AG10803 (cell line): ENCODE data around the gene CHAF1A.

Source experiments
- DNase-seq: peaks from one replicate; pipeline ENCODE4 v3.0.0; 2010; ENCODE audit warnings: low read depth
- H3K4me3 ChIP-seq: 2 replicates; pipeline ENCODE4 v1.5.1; 2011; ENCODE audit warnings: mild to moderate bottlenecking, low read length, control low read depth
- CTCF ChIP-seq: conservative IDR thresholded peaks from 2 replicates; pipeline ENCODE4 v1.5.1; 2011; ENCODE audit warnings: mild to moderate bottlenecking, low read length, control low read depth, inconsistent platforms

The CHAF1A gene

DNA sequence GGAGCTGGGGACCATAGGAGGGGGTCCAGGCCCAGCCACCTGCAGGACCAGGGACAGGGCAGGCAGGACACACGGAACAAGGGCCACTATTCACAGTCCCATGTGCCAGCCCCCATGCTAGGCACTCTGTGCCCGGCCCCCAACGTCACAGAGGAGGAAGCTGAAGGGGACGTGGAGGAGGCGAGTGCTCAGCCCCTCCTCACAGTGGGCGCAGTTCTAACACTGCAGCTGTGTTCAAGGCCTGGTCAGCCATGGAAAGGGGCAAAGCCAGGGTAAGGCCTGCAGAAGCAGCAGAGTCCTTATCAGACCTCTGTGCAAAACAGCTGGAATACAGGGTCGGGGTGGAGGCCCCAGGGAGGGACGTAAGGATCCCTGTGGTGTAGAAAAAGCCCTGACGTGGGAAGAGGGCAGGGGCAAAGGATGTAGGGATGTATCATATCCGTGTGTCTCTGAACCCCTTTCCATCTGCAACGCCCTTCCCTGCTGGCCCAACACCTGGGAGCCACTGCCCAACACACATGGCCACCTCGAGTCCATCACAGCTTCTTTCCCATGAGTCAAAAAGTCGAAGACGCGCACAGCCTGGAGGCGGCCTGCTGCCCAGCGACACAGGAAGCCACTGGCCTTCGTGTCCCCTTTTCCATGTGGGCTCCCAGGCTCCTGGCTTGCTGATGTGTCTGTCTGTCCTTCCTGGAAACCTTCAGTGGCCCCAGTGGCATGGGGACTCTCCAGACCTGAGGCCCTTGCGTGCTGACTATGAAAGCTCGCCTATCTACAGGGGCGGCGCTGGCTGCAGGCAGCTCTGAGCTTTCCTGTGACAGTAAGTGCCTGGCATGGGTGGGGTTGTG lies 30.1 kb upstream of the CHAF1A start:
- no peak for DNase-seq
- H3K4me3 ChIP-seq = no peak overlapping the region
- no peak for TF ChIP-seq CTCF

DNA sequence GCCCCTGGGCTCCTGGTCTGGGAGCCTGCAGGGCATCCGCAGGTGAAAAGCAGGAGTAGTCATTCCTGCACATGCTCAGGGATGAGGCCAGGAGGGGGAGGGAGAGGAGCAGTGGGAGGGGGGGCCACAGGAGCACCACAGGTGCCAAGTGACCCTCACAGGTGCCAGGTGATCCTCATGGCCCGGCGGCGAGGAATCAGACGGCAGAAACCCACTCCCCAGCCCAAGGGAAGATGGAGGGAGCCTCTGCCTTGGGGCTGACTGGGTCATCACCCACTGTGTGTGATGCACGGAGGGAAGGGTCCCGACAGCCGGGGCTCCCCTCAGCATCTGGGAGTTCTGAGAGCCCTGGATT lies 29.4 kb upstream of the CHAF1A start:
- no peak for DNase-seq
- H3K4me3 ChIP-seq = no peak overlapping the region
- TF ChIP-seq CTCF = no peak

- no peak for TF ChIP-seq CTCF
- peak; percentile 78 for DNase-seq
- H3K4me3 ChIP-seq = peak overlapping the region; percentile 22
These were observed 28.6 kb upstream of the CHAF1A start for GRCh38 chr19:4373601-4374497.

- no peak; the same call in 1 of the 2 replicates for TF ChIP-seq CTCF
- no peak overlapping the region; the same call in none of the 2 replicates for H3K4me3 ChIP-seq
- DNase-seq = peak; percentile 93
These were observed 27.8 kb upstream of the CHAF1A start for GRCh38 chr19:4374498-4375163.

GRCh38 chr19:4375164-4376027 lies 27.0 kb upstream of the CHAF1A start:
- DNase-seq = peak; percentile 68
- TF ChIP-seq CTCF = peak; percentile 56
- H3K4me3 ChIP-seq = no peak overlapping the region; the same call in 1 of the 2 replicates

- DNase-seq = no peak
- H3K4me3 ChIP-seq = no peak overlapping the region
- TF ChIP-seq CTCF = no peak
These were observed 26.3 kb upstream of the CHAF1A start for GRCh38 chr19:4376028-4376670.
